ENCODE results near the gene C19orf38. TPM values are rescaled to one million over a fixed set of nuclear protein-coding genes. Genes with fewer than 3 reads are reported as not detected.

Gene C19orf38
- total and polyA plus RNA-seq, 9 of the 15 experiments (the other 6 are each of a cell fraction or from before 2014, with no cell fraction given) = 0.14 to 0.18 TPM; not detected in 7

DNA sequence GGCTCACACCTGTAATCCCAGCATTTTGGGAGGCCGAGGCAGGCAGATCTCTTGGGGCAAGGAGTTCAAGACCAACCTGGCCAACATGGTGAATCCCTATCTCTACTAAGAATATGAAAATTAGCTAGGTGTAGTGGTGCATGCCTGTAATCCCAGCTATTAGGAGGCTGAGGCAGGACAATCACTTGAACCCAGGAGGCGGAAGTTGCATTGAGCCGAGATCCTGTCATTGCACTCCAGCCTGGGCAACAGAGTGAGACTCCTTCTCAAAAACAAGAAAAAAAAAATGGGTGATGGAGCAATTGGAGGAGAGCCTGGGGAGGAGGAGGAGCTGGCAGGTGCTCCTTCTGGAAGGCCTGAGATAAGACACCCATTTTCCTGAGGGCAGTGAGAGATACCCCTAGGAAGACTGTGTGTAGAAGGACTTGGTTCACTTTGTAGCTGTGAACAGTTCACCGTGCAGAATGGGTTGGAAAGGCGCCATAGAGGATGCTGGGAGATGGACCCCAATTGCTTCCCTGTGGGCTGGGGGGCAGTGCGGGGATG is 14.4 kb downstream of the C19orf38 start (continued):
- TF ChIP-seq, protein P1, sequence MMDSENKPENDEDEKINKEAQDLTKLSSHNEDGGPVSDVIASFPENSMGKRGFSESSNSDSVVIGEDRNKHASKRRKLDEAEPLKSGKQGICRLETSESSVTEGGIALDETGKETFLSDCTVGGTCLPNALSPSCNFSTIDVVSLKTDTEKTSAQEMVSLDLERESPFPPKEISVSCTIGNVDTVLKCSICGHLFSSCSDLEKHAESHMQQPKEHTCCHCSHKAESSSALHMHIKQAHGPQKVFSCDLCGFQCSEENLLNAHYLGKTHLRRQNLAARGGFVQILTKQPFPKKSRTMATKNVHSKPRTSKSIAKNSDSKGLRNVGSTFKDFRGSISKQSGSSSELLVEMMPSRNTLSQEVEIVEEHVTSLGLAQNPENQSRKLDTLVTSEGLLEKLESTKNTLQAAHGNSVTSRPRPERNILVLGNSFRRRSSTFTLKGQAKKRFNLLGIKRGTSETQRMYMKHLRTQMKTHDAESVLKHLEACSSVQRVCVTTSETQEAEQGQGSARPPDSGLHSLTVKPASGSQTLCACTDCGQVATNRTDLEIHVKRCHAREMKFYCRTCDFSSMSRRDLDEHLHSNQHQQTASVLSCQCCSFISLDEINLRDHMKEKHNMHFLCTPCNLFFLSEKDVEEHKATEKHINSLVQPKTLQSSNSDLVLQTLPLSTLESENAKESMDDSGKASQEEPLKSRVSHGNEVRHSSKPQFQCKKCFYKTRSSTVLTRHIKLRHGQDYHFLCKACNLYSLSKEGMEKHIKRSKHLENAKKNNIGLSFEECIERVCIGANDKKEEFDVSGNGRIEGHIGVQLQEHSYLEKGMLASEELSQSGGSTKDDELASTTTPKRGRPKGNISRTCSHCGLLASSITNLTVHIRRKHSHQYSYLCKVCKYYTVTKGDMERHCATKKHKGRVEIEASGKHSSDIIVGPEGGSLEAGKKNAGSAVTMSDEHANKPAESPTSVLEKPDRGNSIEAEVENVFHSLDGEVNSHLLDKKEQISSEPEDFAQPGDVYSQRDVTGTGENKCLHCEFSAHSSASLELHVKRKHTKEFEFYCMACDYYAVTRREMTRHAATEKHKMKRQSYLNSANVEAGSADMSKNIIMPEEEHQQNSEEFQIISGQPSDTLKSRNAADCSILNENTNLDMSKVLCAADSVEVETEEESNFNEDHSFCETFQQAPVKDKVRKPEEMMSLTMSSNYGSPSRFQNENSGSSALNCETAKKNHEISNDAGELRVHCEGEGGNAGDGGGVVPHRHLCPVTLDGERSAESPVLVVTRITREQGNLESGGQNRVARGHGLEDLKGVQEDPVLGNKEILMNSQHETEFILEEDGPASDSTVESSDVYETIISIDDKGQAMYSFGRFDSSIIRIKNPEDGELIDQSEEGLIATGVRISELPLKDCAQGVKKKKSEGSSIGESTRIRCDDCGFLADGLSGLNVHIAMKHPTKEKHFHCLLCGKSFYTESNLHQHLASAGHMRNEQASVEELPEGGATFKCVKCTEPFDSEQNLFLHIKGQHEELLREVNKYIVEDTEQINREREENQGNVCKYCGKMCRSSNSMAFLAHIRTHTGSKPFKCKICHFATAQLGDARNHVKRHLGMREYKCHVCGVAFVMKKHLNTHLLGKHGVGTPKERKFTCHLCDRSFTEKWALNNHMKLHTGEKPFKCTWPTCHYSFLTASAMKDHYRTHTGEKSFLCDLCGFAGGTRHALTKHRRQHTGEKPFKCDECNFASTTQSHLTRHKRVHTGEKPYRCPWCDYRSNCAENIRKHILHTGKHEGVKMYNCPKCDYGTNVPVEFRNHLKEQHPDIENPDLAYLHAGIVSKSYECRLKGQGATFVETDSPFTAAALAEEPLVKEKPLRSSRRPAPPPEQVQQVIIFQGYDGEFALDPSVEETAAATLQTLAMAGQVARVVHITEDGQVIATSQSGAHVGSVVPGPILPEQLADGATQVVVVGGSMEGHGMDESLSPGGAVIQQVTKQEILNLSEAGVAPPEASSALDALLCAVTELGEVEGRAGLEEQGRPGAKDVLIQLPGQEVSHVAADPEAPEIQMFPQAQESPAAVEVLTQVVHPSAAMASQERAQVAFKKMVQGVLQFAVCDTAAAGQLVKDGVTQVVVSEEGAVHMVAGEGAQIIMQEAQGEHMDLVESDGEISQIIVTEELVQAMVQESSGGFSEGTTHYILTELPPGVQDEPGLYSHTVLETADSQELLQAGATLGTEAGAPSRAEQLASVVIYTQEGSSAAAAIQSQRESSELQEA (IDR thresholded peaks at IDR 0.05; ENCODE audit: low read depth) = no peak
- no peak for TF ChIP-seq RFX5 (IDR thresholded peaks at IDR 0.05; ENCODE audit: low read depth, low read length)
- TF ChIP-seq TRIM24 (IDR thresholded peaks at IDR 0.05) = peak in 1 of 2 experiments; percentile 36; a peak in 1 of 4 replicates
- no peak for TF ChIP-seq ZNF431 (CRISPR knock-in tag; IDR thresholded peaks at IDR 0.05)
- no peak for TF ChIP-seq LEF1 (IDR thresholded peaks at IDR 0.05)
- TF ChIP-seq, protein P2, sequence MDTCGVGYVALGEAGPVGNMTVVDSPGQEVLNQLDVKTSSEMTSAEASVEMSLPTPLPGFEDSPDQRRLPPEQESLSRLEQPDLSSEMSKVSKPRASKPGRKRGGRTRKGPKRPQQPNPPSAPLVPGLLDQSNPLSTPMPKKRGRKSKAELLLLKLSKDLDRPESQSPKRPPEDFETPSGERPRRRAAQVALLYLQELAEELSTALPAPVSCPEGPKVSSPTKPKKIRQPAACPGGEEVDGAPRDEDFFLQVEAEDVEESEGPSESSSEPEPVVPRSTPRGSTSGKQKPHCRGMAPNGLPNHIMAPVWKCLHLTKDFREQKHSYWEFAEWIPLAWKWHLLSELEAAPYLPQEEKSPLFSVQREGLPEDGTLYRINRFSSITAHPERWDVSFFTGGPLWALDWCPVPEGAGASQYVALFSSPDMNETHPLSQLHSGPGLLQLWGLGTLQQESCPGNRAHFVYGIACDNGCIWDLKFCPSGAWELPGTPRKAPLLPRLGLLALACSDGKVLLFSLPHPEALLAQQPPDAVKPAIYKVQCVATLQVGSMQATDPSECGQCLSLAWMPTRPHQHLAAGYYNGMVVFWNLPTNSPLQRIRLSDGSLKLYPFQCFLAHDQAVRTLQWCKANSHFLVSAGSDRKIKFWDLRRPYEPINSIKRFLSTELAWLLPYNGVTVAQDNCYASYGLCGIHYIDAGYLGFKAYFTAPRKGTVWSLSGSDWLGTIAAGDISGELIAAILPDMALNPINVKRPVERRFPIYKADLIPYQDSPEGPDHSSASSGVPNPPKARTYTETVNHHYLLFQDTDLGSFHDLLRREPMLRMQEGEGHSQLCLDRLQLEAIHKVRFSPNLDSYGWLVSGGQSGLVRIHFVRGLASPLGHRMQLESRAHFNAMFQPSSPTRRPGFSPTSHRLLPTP (IDR thresholded peaks at IDR 0.05; ENCODE audit: borderline replicate concordance, extremely low read depth, insufficient read length) = no peak
- no peak for TF ChIP-seq PTBP1 (IDR thresholded peaks at IDR 0.05; ENCODE audit: low read depth, low read length)
- no peak for TF ChIP-seq BRD4 (IDR thresholded peaks at IDR 0.05)
- no peak for TF ChIP-seq ZNF133 (CRISPR knock-in tag; IDR thresholded peaks at IDR 0.05)
- no peak for TF ChIP-seq ZBED1 (IDR thresholded peaks at IDR 0.05)
- no peak for TF ChIP-seq CHCHD3 (CRISPR knock-in tag; IDR thresholded peaks at IDR 0.05)
- TF ChIP-seq ZSCAN29 (IDR thresholded peaks at IDR 0.05) = no peak
- TF ChIP-seq NBN (IDR thresholded peaks at IDR 0.05; ENCODE audit: low read depth) = no peak
- TF ChIP-seq, protein P3, sequence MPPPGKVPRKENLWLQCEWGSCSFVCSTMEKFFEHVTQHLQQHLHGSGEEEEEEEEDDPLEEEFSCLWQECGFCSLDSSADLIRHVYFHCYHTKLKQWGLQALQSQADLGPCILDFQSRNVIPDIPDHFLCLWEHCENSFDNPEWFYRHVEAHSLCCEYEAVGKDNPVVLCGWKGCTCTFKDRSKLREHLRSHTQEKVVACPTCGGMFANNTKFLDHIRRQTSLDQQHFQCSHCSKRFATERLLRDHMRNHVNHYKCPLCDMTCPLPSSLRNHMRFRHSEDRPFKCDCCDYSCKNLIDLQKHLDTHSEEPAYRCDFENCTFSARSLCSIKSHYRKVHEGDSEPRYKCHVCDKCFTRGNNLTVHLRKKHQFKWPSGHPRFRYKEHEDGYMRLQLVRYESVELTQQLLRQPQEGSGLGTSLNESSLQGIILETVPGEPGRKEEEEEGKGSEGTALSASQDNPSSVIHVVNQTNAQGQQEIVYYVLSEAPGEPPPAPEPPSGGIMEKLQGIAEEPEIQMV (tag; conservative IDR thresholded peaks at IDR 0.05; ENCODE audit: low read depth) = peak; percentile 38; the same call in 1 of the 2 replicates
- TF ChIP-seq ARNT (IDR thresholded peaks at IDR 0.05) = no peak

All from K562 (cell line).